Naive thymus-derived CD4-positive, alpha-beta T cell (primary cell): ENCODE measurements around the gene RETREG3. TPM values are rescaled to one million over a fixed set of nuclear protein-coding genes. Genes with fewer than 3 reads are reported as not detected.

ENCODE experiments used
- ATAC-seq: fragments of 150-1000 bp; cut with Tn5 transposase; 2 replicates; pipeline ENCODE4 v1.10.0; 2021; ENCODE audit warnings: mild to moderate bottlenecking, moderate library complexity
- CTCF ChIA-PET: fragments of 350-600 bp; sonication (Branson Sonifier 250); formaldehyde crosslinking; loops from one replicate; lab custom pipeline; 2021; ENCODE audit warnings: antibody characterized with exemption; lab: Charles Lee
- POLR2A ChIA-PET: fragments of 350-600 bp; sonication (Branson Sonifier 250); formaldehyde crosslinking; loops from one replicate; lab custom pipeline; 2021; ENCODE audit warnings: antibody characterized with exemption, inconsistent platforms; lab: Charles Lee
- DNase-seq, 9 donors: peaks; one replicate each; pipeline versions ENCODE4 v3.0.0 to v3.0.0-alpha.2; 2020 to 2022; ENCODE audit warnings: mixed read lengths in 1 of 9
- H3K27ac ChIP-seq: one replicate; pipeline ENCODE4 v1.7.0; 2013; ENCODE audit warnings: mild to moderate bottlenecking, low read depth, low read length, moderate library complexity
- H3K27me3 ChIP-seq, 2 donors: one replicate each; pipeline ENCODE4 v1.7.0; 2013; ENCODE audit warnings: low read length in 2 of 2, mild to moderate bottlenecking in 2 of 2, moderate library complexity in 2 of 2; ENCODE audit not compliant: control insufficient read depth in 2 of 2, insufficient read depth in 2 of 2
- H3K36me3 ChIP-seq, 3 experiments: 1 replicate in 2 of 3; 2 replicates in 1 of 3; pipeline ENCODE4 v1.7.0; 2013; ENCODE audit warnings: low read length in 3 of 3, mild to moderate bottlenecking in 3 of 3, moderate library complexity in 1 of 3; ENCODE audit not compliant: insufficient read depth in 3 of 3, control insufficient read depth in 2 of 3
- H3K4me1 ChIP-seq, 2 donors: one replicate each; pipeline ENCODE4 v1.7.0; 2013; ENCODE audit warnings: low read length in 2 of 2, mild to moderate bottlenecking in 2 of 2, moderate library complexity in 1 of 2; ENCODE audit not compliant: control insufficient read depth in 2 of 2, insufficient read depth in 2 of 2
- H3K4me3 ChIP-seq: 2 replicates; pipeline ENCODE4 v1.7.0; 2013; ENCODE audit warnings: mild to moderate bottlenecking, low read length
- H3K9me3 ChIP-seq, 3 experiments: 1 replicate in 2 of 3; 2 replicates in 1 of 3; pipeline ENCODE4 v1.7.0; 2013; ENCODE audit warnings: low read length in 3 of 3; ENCODE audit not compliant: control insufficient read depth in 2 of 3
- H3K27ac Mint-ChIP-seq, 9 donors: one replicate each; pipeline ENCODE4 v1.8.0; 2020 to 2022; ENCODE audit warnings: mixed read lengths in 9 of 9, mild to moderate bottlenecking in 8 of 9, moderate library complexity in 5 of 9, inconsistent platforms in 2 of 9
- H3K27me3 Mint-ChIP-seq, 5 donors: one replicate each; pipeline ENCODE4 v1.8.0; 2021 to 2022; ENCODE audit warnings: mixed read lengths in 5 of 5, mild to moderate bottlenecking in 1 of 5
- H3K36me3 Mint-ChIP-seq, 5 donors: one replicate each; pipeline ENCODE4 v1.8.0; 2020 to 2022; ENCODE audit warnings: mixed read lengths in 5 of 5, mild to moderate bottlenecking in 3 of 5, inconsistent platforms in 1 of 5
- H3K4me1 Mint-ChIP-seq, 7 donors: one replicate each; pipeline ENCODE4 v1.8.0; 2020 to 2022; ENCODE audit warnings: mixed read lengths in 7 of 7, mild to moderate bottlenecking in 3 of 7, inconsistent platforms in 1 of 7
- H3K4me3 Mint-ChIP-seq, 10 donors: one replicate each; pipeline ENCODE4 v1.8.0; 2020 to 2022; ENCODE audit warnings: mild to moderate bottlenecking in 10 of 10, mixed read lengths in 10 of 10, moderate library complexity in 6 of 10, inconsistent platforms in 2 of 10
- H3K9me3 Mint-ChIP-seq, 11 donors: one replicate each; pipeline ENCODE4 v1.8.0; 2020 to 2022; ENCODE audit warnings: mixed read lengths in 11 of 11, mild to moderate bottlenecking in 4 of 11, inconsistent platforms in 1 of 11, moderate library complexity in 1 of 11
- intact Hi-C, 2 donors: fragments of 100-400 bp; cut with micrococcal nuclease; formaldehyde crosslinking; loops; one replicate each; pipeline ENCODE4 v1.15.1; 2023
- polyA plus RNA-seq, 2 donors: library from polyadenylated mRNA; unstranded; fragments of 300-500 nt; fragmentation: Illumina TruSeq; gene quantifications; one replicate each; pipeline ENCODE4 v1.2.3, GENCODE V29; 2021
- total RNA-seq, 6 experiments: library from RNA in 5 of 6; stranded (reverse) in 5 of 6; gene quantifications; 1 replicate in 5 of 6; 2 replicates in 1 of 6; pipeline ENCODE4 v1.2.3 and lab custom pipeline; 2021 to 2026

Gene RETREG3
- total and polyA plus RNA-seq, 7 experiments from 2014 or later = 53.3 to 136 (median 124) TPM

GRCh38 chr17:42585353-42585752, 23.8 kb downstream of the RETREG3 start:
- Mint-ChIP-seq H3K4me3 (no peak overlapping the region), H3K27ac (no peak overlapping the region), H3K9me3 (peaks cover 0 to 1% (median 0%) of the 10 kb centered on the region in 11 donors), H3K27me3 (no peaks in the 10 kb centered on the region), H3K4me1 (peaks cover 4 to 15% (median 8%) of the 10 kb centered on the region in 7 donors), H3K36me3 (peaks cover 9 to 47% (median 21%) of the 10 kb centered on the region in 5 donors)
- no peak overlapping the region for H3K27ac ChIP-seq
- H3K9me3 ChIP-seq = no peaks in the 10 kb centered on the region
- DNase-seq = no peak
- H3K4me3 ChIP-seq = no peak overlapping the region
- H3K36me3 ChIP-seq = peaks cover 33 to 94% (median 41%) of the 10 kb centered on the region in 3 experiments
- no peaks in the 10 kb centered on the region for H3K27me3 ChIP-seq
- ChIA-PET CTCF (no interaction called here), POLR2A (interaction anchor here (2.1 kb wide), 1 partner anchor 24 kb away, joined by 5 read pairs; the partner anchor contains the start of genes RETREG3 and TUBG1)
- ATAC-seq = no peak
- intact Hi-C loops = no loop called here
- no peaks in the 10 kb centered on the region for H3K4me1 ChIP-seq

- no peak overlapping the region for H3K4me3 ChIP-seq
- H3K9me3 ChIP-seq = no peaks in the 10 kb centered on the region
- intact Hi-C loops = no loop called here
- H3K27me3 Mint-ChIP-seq = no peaks in the 10 kb centered on the region
- H3K36me3 ChIP-seq = peaks cover 33 to 94% (median 41%) of the 10 kb centered on the region in 3 experiments
- H3K4me1 Mint-ChIP-seq = peaks cover 4 to 19% (median 8%) of the 10 kb centered on the region in 7 donors
- CTCF ChIA-PET = interaction anchor here (0.7 kb wide), 1 partner anchor 231 kb away, joined by 3 read pairs; no protein-coding TSS in a partner anchor
- ATAC-seq (peak; percentile 49), DNase-seq (no peak)
- H3K4me3 Mint-ChIP-seq = no peak overlapping the region
- no peak overlapping the region for H3K27ac ChIP-seq
- no peaks in the 10 kb centered on the region for H3K27me3 ChIP-seq
- no peak overlapping the region for H3K27ac Mint-ChIP-seq
- POLR2A ChIA-PET = interaction anchor here (2.1 kb wide), 1 partner anchor 24 kb away, joined by 5 read pairs; the partner anchor contains the start of genes RETREG3 and TUBG1
- H3K36me3 Mint-ChIP-seq = peaks cover 9 to 52% (median 19%) of the 10 kb centered on the region in 5 donors
- no peaks in the 10 kb centered on the region for H3K4me1 ChIP-seq
- H3K9me3 Mint-ChIP-seq = peaks cover 0 to 1% (median 0%) of the 10 kb centered on the region in 11 donors
Observed at GRCh38 chr17:42584880-42585279, 24.3 kb downstream of the RETREG3 start.

GRCh38 chr17:42581744-42582270, 27.4 kb downstream of the RETREG3 start:
- H3K4me3 ChIP-seq = no peak overlapping the region
- peaks cover 0 to 34% (median 15%) of the 10 kb centered on the region in 5 donors for H3K36me3 Mint-ChIP-seq
- no peak overlapping the region for H3K27ac ChIP-seq
- H3K27ac Mint-ChIP-seq = no peak overlapping the region
- ATAC-seq (no peak), DNase-seq (no peak)
- H3K36me3 ChIP-seq = peaks cover 24 to 71% (median 35%) of the 10 kb centered on the region in 3 experiments
- intact Hi-C loops = no loop called here
- H3K4me1 ChIP-seq = peaks cover 9 to 12% of the 10 kb centered on the region in 2 donors
- ChIA-PET POLR2A (interaction anchor here (0.8 kb wide), 1 partner anchor 14 kb away, joined by 3 read pairs; the partner anchor contains the start of gene MLX), CTCF (interaction anchor here (0.8 to 1.0 kb wide), 2 partner anchors 9 to 26 kb away, joined by 3 read pairs; no protein-coding TSS in a partner anchor)
- peaks cover 17 to 30% (median 27%) of the 10 kb centered on the region in 7 donors for H3K4me1 Mint-ChIP-seq
- no peak overlapping the region for H3K4me3 Mint-ChIP-seq
- no peaks in the 10 kb centered on the region for H3K9me3 Mint-ChIP-seq
- H3K9me3 ChIP-seq = no peaks in the 10 kb centered on the region
- no peaks in the 10 kb centered on the region for H3K27me3 Mint-ChIP-seq
- no peaks in the 10 kb centered on the region for H3K27me3 ChIP-seq

- ATAC-seq (no peak), DNase-seq (no peak)
- Histone ChIP-seq H3K36me3 (peaks cover 7 to 56% (median 19%) of the 10 kb centered on the region in 3 experiments), H3K4me3 (no peak overlapping the region), H3K9me3 (no peaks in the 10 kb centered on the region), H3K4me1 (peaks cover 9 to 12% of the 10 kb centered on the region in 2 donors), H3K27ac (no peak overlapping the region), H3K27me3 (no peaks in the 10 kb centered on the region)
- H3K4me1 Mint-ChIP-seq = peaks cover 17 to 40% (median 35%) of the 10 kb centered on the region in 7 donors
- intact Hi-C loops = loop anchor here (5.0 kb wide), 2 partner anchors 167 to 417 kb away; partner anchors contain the start of genes EZH1 (in 1 of the 2) and RPL27 (in 1 of the 2)
- CTCF ChIA-PET = interaction anchor here (0.9 to 2.9 kb wide), 3 partner anchors 16 to 184 kb away, joined by 4 to 30 read pairs (median 17); no protein-coding TSS in a partner anchor
- no peaks in the 10 kb centered on the region for H3K9me3 Mint-ChIP-seq
- no peaks in the 10 kb centered on the region for H3K27me3 Mint-ChIP-seq
- peaks cover 0 to 22% (median 10%) of the 10 kb centered on the region in 5 donors for H3K36me3 Mint-ChIP-seq
- peak overlapping the region in 7 of 9 donors; percentile 4 to 74 (median 17) for H3K27ac Mint-ChIP-seq
- H3K4me3 Mint-ChIP-seq = peak overlapping the region in 8 of 10 donors; percentile 0 to 66 (median 30)
- POLR2A ChIA-PET = interaction anchor here (1.3 to 4.2 kb wide), 2 partner anchors 12 to 29 kb away, joined by 4 to 28 read pairs; partner anchors contain the start of genes RETREG3 and TUBG1
Observed at GRCh38 chr17:42579794-42580551, 29.2 kb downstream of the RETREG3 start.

- Mint-ChIP-seq H3K9me3 (no peaks in the 10 kb centered on the region), H3K27ac (peak overlapping the region; percentile 86 to 99 (median 96)), H3K4me1 (peaks cover 17 to 49% (median 37%) of the 10 kb centered on the region in 7 donors), H3K4me3 (peak overlapping the region; percentile 86 to 100 (median 96)), H3K27me3 (no peaks in the 10 kb centered on the region), H3K36me3 (peaks cover 4 to 28% (median 14%) of the 10 kb centered on the region in 5 donors)
- peak; percentile 46 to 69 (median 63) for DNase-seq
- ATAC-seq = peak; percentile 66
- intact Hi-C loops = loop anchor here (1.0 to 5.0 kb wide), 8 partner anchors 16 to 419 kb away; partner anchors contain the start of genes RETREG3 (in 2 of the 2), TUBG1 (in 2 of the 2), BECN1 (in 1 of the 2) and COASY (in 1 of the 2)
- peaks cover 9 to 12% of the 10 kb centered on the region in 2 donors for H3K4me1 ChIP-seq
- no peaks in the 10 kb centered on the region for H3K9me3 ChIP-seq
- no peaks in the 10 kb centered on the region for H3K27me3 ChIP-seq
- POLR2A ChIA-PET = interaction anchor here (0.7 to 4.2 kb wide), 17 partner anchors 8 to 782 kb away, joined by 3 to 28 read pairs (median 4); partner anchors contain the start of genes COASY, MLX, NAGLU and RETREG3
- CTCF ChIA-PET = interaction anchor here (0.6 to 2.9 kb wide), 28 partner anchors 8 to 984 kb away, joined by 3 to 30 read pairs (median 4); partner anchors contain the start of genes PLEKHH3, RETREG3, RPL27 and TUBG1
- H3K36me3 ChIP-seq = peaks cover 12 to 56% (median 14%) of the 10 kb centered on the region in 3 experiments
- H3K4me3 ChIP-seq = peak overlapping the region; percentile 96
- H3K27ac ChIP-seq = peak overlapping the region; percentile 87
Observed at GRCh38 chr17:42578282-42578869, 30.8 kb downstream of the RETREG3 start.
